Fibroblast of the conjunctiva (primary cell): Measurements from ENCODE around the gene NEURL1B.
"Not testable (repeated sequence)": the region's sequence is repeated elsewhere in the genome, so short reads cannot be mapped to it uniquely, and the experiment has no call there.

Experiments
- DNase-seq: peaks from one replicate; pipeline ENCODE4 v3.0.0-alpha.2; 2010; ENCODE audit warnings: low read depth

The NEURL1B gene

GRCh38 chr5:172678362-172678874 lies 37.4 kb downstream of the NEURL1B start:
- DNase-seq: not testable (repeated sequence)

GRCh38 chr5:172678902-172679301 lies 37.8 kb downstream of the NEURL1B start:
- no peak for DNase-seq

GRCh38 chr5:172679628-172680212 lies 38.7 kb downstream of the NEURL1B start:
- no peak for DNase-seq

GRCh38 chr5:172680921-172681320 lies 39.9 kb downstream of the NEURL1B start:
- DNase-seq: no peak

- DNase-seq: no peak
These were observed 40.4 kb downstream of the NEURL1B start for GRCh38 chr5:172681421-172681820.

- DNase-seq: no peak
These were observed 42.2 kb downstream of the NEURL1B start for GRCh38 chr5:172683264-172683644.

- DNase-seq: no peak
These were observed 42.8 kb downstream of the NEURL1B start for GRCh38 chr5:172683645-172684471.

GRCh38 chr5:172685091-172685490 lies 44.0 kb downstream of the NEURL1B start:
- no peak for DNase-seq

- no peak for DNase-seq
These were observed 45.0 kb downstream of the NEURL1B start for GRCh38 chr5:172686111-172686510.

- no peak for DNase-seq
These were observed 45.7 kb downstream of the NEURL1B start for GRCh38 chr5:172686539-172687390.

GRCh38 chr5:172687940-172688339 lies 46.9 kb downstream of the NEURL1B start:
- no peak for DNase-seq

GRCh38 chr5:172688349-172689217 lies 47.5 kb downstream of the NEURL1B start:
- no peak for DNase-seq

GRCh38 chr5:172689218-172689572 lies 48.1 kb downstream of the NEURL1B start:
- no peak for DNase-seq

GRCh38 chr5:172689801-172690200 lies 48.7 kb downstream of the NEURL1B start:
- no peak for DNase-seq

GRCh38 chr5:172690258-172691075 lies 49.4 kb downstream of the NEURL1B start:
- DNase-seq: no peak

GRCh38 chr5:172691886-172692285 lies 50.8 kb downstream of the NEURL1B start:
- no peak for DNase-seq

- DNase-seq: no peak
These were observed 51.4 kb downstream of the NEURL1B start for GRCh38 chr5:172692451-172692850.

GRCh38 chr5:172692981-172693380 lies 51.9 kb downstream of the NEURL1B start:
- DNase-seq: no peak

GRCh38 chr5:172694061-172694460 lies 53.0 kb downstream of the NEURL1B start:
- no peak for DNase-seq

- no peak for DNase-seq
These were observed 53.5 kb downstream of the NEURL1B start for GRCh38 chr5:172694541-172694940.
